ENCODE results near the gene KRT15.

DNA sequence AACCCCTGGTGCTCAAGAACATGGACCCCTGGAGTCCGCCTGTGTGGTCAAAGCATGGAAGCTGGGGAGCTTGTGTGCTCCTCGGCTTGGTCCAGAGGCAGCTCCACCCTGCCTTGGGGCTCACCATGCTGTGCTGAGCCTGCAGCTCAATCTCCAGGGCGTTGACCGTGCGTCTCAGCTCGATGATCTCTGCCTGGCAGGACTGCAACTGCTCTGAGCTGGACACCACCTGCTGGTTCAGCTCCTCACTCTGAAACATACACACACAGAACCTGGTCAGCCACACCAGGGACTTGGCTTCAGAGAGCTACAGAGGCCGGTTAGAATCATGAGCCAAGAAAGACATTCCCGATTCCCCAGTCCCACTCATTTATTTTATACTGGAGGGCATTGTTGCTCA, 40.5 kb downstream of the KRT15 start:
- TF ChIP-seq POLR2A (IDR thresholded peaks at IDR 0.05; ENCODE audit: low read length) (no peak), GATA1 (IDR thresholded peaks at IDR 0.05; ENCODE audit: low read depth, low read length) (no peak)
